Spleen (tissue), 7 donors: ENCODE data around the gene DNAH10.

Experiments used
- CTCF ChIP-seq, 11 experiments: fragments of 200-600 bp in 7 of 11; fragments of 450-650 bp in 4 of 11; sonication (generic) in 4 of 11; IDR thresholded peaks in 8 of 11; conservative IDR thresholded peaks in 3 of 11; 1 replicate in 7 of 11; 2 replicates in 4 of 11; pipeline versions ENCODE4 v1.4.0 to v1.8.0; 2016 to 2021; ENCODE audit warnings: antibody characterized with exemption in 11 of 11, inconsistent platforms in 4 of 11, mild to moderate bottlenecking in 1 of 11
- POLR2A ChIP-seq, 3 donors: fragments of 450-650 bp; IDR thresholded peaks; one replicate each; pipeline ENCODE4 v1.5.1; 2017; ENCODE audit warnings: antibody characterized with exemption in 3 of 3, mild to moderate bottlenecking in 1 of 3
- POLR2AphosphoS5 ChIP-seq, 3 donors: sonication (generic); formaldehyde crosslinking; IDR thresholded peaks; one replicate each; pipeline ENCODE4 v1.5.1; 2017; ENCODE audit warnings: antibody characterized with exemption in 3 of 3
- donor health status: DM: no; HTN: no; CAD: no; lungs with moderate emphysema.
- donor health status: DM: no; HTN: no; CAD: no.
- donor health status: DM: no; HTN: no; CAD: no.

DNA sequence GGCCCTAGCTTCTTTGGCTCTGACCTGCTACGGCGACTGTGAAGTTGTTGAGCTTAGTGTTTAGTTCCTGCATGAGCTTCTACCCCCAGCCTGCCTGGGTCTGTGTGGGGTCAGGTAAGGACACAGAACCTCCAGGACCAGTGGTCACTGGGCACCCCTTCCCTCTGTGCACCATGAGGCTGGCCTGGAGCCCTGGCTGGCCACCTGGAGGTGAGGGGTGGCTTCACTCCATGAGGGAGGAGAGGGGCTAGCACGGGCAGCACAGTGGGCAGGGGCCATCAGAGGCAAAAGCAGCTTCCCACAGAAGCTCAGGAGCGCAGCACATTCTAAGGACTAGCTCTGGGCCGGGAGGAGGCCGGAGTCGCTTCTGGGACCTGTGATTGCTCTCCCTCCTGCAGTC, 173.9 kb downstream of the DNAH10 start:
- no peak for TF ChIP-seq CTCF (IDR thresholded peaks at IDR 0.05 in 8 of 11, conservative IDR thresholded peaks at IDR 0.05 in 3 of 11)
- TF ChIP-seq POLR2AphosphoS5 (IDR thresholded peaks at IDR 0.05): no peak
- no peak for TF ChIP-seq POLR2A (IDR thresholded peaks at IDR 0.05)
